ENCODE measurements around the gene NUBPL.

Gene NUBPL

DNA sequence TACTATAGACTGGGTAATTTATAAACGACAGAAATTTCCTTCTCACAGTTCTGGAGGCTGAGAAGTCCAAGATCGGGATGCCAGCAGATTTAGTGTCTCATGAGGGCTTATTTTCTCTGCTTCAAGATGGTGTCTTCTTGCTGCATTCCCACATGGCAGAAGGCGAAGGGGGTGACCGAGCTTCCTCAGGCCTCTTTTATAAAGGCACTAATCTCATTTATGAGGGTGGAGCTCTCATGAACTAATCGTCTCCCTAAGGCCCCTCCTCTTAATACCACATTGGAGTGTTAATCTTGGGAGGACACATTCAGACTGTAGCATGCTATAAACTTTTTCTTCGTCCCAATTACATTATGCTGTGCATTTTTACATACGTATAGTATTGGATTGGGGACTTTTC lies 315.5 kb downstream of the NUBPL start:
- ChIA-PET CTCF (no interaction called here), POLR2A (no interaction called here)
- no peak for DNase-seq (ENCODE audit: low read depth, low spot score)
- no peak overlapping the region for H3K4me3 ChIP-seq (ENCODE audit: low read depth, low read length)
- TF ChIP-seq, protein P1, sequence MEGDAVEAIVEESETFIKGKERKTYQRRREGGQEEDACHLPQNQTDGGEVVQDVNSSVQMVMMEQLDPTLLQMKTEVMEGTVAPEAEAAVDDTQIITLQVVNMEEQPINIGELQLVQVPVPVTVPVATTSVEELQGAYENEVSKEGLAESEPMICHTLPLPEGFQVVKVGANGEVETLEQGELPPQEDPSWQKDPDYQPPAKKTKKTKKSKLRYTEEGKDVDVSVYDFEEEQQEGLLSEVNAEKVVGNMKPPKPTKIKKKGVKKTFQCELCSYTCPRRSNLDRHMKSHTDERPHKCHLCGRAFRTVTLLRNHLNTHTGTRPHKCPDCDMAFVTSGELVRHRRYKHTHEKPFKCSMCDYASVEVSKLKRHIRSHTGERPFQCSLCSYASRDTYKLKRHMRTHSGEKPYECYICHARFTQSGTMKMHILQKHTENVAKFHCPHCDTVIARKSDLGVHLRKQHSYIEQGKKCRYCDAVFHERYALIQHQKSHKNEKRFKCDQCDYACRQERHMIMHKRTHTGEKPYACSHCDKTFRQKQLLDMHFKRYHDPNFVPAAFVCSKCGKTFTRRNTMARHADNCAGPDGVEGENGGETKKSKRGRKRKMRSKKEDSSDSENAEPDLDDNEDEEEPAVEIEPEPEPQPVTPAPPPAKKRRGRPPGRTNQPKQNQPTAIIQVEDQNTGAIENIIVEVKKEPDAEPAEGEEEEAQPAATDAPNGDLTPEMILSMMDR (IDR thresholded peaks at IDR 0.05; ENCODE audit: insufficient read depth, low read length, missing control alignments), result no peak

DNA sequence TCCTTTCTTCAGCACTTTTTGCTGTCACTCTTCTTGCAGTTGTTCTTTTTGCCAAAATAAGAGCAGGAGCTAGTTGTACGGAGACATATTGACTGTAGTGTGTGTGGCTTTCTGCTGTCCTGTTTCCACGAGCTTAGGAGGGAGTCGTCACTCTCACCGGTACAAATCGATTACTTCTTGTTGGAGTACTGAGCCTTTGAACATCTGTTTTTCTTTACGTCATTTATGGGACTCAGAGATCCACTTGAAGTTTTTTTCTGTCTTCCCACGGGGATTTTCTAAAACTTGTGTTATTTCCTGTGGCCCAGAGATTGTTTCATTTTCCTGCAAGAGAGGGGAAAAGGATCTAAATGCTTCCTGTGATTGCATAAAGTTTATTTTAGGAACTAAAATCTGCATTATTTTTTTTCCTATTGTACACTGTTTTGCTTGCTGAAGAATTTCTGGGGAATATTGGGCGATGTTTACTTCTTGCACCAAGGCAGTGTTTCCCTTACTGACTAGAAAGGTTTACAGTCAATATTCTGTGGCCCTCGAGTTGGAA lies 316.1 kb downstream of the NUBPL start:
- TF ChIP-seq, protein P1 (IDR thresholded peaks at IDR 0.05; ENCODE audit: insufficient read depth, low read length, missing control alignments), result no peak
- no peak for DNase-seq (ENCODE audit: low read depth, low spot score)
- H3K4me3 ChIP-seq (ENCODE audit: low read depth, low read length), result no peak overlapping the region
- POLR2A ChIA-PET, result no interaction called here
- CTCF ChIA-PET, result no interaction called here

DNA sequence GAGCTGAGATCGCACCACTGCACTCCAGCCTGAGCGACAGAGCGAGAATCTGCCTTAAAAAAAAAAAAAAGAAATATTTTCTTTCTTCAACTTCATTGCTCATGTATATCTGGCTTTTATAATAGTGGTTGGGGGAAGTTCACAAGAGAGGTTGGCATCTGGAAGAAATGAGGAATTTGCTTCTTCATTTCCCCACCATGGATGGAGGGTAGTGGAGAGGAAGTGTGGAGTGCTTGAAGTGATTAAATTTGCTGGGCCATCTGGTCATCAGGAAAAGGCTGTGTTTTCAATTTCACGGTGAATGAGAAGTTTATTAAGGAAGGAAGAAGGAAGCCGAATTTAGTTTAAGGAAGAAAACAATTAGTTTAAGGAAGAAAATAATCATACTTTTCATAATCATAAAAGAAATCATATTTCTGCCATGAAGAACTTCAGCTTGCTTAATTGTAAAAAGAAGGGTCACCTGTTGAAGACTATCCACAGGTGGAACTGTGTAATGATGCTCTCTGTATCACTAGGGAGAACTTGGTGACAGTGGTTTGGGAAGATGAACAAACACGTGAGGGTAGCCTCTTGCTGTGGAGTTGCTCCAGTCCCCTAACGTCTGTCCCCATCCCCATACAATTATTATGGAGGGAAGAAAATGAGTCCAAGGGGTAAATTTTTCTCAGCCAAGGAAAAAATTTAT lies 318.6 kb downstream of the NUBPL start:
- DNase-seq (ENCODE audit: low read depth, low spot score), result no peak
- H3K4me3 ChIP-seq (ENCODE audit: low read depth, low read length), result no peak overlapping the region
- CTCF ChIA-PET, result no interaction called here
- POLR2A ChIA-PET, result no interaction called here
- TF ChIP-seq, protein P1 (IDR thresholded peaks at IDR 0.05; ENCODE audit: insufficient read depth, low read length, missing control alignments), result no peak

DNA sequence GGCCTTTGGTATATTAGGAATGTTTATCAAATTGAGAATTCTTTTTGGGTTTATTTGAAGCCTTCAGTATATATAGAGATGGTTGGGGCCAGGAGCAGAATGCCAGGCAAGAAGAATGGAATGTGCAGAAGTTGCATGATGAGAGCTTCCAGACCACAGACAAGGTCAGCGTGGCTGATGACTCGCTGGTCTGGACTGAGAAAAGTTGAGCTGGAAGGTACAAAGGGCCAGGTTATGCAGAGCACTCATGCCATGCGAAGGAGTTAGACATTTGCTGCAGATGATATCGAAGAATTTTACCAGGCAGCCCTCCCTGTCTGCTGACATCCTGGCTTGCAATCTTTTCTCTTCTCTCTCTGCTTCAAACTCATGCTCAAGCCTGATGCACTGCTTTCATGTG lies 319.7 kb downstream of the NUBPL start:
- H3K4me3 ChIP-seq (ENCODE audit: low read depth, low read length), result no peak overlapping the region
- peak; percentile 82 for DNase-seq (ENCODE audit: low read depth, low spot score)
- TF ChIP-seq, protein P1 (IDR thresholded peaks at IDR 0.05; ENCODE audit: insufficient read depth, low read length, missing control alignments), result no peak
- ChIA-PET POLR2A (interaction anchor here (0.6 kb wide), 1 partner anchor 79 kb away, joined by 3 read pairs; no protein-coding TSS in a partner anchor), CTCF (interaction anchor here (0.9 kb wide), 1 partner anchor 372 kb away, joined by 4 read pairs; no protein-coding TSS in a partner anchor)

DNA sequence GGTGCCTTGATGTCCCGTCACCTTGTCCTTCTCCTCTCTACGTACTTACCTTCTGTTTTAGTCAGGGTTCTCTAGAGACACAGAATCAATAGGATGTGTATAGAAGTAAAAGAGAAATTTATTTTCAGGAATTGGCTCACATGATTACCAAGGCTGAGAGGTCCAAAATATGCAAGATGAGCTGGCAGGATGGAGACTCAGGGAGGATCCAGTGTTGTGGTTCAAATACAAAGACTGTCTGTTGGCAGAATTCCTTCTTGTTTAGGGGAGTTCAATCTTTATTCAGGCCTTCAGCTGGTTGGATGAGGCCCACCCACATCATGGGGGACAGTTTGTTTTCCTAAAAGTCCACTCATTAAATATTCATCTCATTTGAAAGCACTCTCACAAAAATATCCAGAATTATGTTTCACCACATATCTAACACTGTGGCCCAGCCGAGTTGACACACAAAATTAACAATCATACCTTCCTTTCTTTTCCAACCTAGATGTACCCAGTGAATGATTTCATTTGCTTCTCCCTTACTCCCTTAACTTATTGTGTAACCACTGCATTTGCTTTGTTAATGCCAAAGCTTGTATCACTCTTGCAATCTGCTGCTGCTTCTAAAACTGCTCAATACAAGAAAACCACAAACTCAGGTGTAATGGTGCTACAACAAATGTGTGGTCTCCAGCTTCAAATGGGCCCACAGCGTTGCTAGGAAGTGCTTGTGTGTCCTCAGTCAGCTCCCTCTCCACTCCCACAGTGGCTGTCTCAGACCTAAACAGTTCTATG lies 320.5 kb downstream of the NUBPL start:
- TF ChIP-seq, protein P1 (IDR thresholded peaks at IDR 0.05; ENCODE audit: insufficient read depth, low read length, missing control alignments), result no peak
- H3K4me3 ChIP-seq (ENCODE audit: low read depth, low read length), result no peak overlapping the region
- CTCF ChIA-PET, result interaction anchor here (0.9 to 1.4 kb wide), 2 partner anchors 371 to 373 kb away, joined by 3 to 4 read pairs; no protein-coding TSS in a partner anchor
- no peak for DNase-seq (ENCODE audit: low read depth, low spot score)
- POLR2A ChIA-PET, result interaction anchor here (0.6 kb wide), 1 partner anchor 80 kb away, joined by 3 read pairs; no protein-coding TSS in a partner anchor

DNA sequence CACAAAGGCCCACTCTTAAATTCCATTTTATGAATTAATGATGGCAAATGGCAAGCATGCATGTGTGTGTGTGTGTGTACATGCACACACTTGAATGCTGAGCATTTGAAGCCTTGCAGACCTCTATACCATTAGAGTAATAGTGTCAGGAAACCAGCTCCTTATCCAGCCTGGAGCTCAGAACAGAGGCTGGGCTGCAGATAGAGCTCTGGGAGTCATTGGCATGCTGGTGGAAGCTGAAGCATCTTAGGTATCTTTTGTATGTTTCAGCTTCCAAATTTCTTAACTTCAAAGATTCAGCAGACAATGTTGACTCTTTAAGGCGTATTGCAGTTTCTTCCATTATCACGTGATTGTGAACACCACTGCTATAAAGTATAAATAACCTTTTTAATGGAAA lies 323.0 kb downstream of the NUBPL start:
- TF ChIP-seq, protein P1 (IDR thresholded peaks at IDR 0.05; ENCODE audit: insufficient read depth, low read length, missing control alignments), result no peak
- H3K4me3 ChIP-seq (ENCODE audit: low read depth, low read length), result no peak overlapping the region
- ChIA-PET CTCF (no interaction called here), POLR2A (no interaction called here)
- no peak for DNase-seq (ENCODE audit: low read depth, low spot score)

Data from AG04449 (cell line).